Astrocyte of the hippocampus (primary cell): Measurements from ENCODE around the gene L3MBTL2.

Source experiments
- DNase-seq: peaks from one replicate; pipeline ENCODE4 v3.0.0; 2011; ENCODE audit warnings: low read depth, low spot score

Gene L3MBTL2

DNA sequence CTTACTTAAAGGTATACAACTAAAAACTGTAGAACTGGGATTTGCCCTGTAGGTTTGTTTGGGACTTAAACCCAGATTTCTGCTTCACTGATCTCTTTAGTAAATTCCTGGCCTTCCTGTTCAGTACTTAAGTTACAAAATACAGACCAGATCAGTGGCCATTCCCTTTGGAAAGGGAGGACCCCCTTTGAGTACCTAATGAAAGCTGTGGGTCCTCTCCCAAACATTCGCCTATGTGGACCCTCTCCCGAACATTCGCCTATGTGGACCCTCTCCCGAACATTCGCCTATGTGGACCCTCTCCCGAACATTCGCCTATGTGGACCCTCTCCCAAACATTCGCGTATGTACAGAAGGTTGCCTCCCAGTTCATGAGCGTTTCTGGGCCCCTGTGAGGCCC, 10.3 kb downstream of the L3MBTL2 start:
- no peak for DNase-seq

DNA sequence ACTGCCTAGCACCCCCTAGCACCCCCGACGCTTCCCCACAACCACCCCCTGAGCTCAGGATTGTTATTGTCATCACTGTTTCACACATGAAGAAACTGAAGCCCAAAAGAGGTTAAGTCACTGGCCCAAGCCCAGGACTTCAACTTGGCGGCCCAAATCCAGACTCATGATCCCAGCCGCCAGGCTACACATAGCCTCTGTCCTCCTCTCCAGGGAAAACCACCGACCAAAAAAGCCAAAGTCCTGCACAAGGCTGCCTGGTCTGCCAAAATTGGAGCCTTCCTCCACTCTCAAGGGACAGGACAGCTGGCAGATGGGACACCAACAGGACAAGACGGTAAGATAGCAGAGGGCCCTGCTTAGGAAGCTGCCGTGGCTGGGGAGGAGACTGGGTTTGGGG, 10.8 kb downstream of the L3MBTL2 start:
- DNase-seq = no peak

DNA sequence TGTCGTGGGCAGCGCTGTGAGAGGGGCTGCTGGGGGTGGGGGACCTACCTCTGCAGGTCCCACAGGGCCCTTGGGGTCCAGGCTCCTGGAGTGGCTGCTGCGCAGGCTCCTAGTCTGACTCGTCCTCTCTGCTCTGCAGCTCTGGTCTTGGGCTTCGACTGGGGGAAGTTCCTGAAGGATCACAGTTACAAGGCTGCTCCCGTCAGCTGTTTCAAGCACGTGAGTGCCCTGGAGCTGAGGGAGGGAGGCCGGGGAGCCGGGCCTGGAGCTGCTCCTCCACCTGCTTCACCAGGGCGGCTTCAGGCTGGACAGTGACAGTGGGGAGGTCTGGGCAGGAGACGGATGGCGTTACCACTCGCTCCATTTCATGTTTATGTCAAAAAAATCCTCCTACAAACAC, 11.9 kb downstream of the L3MBTL2 start:
- peak; percentile 13 for DNase-seq

DNA sequence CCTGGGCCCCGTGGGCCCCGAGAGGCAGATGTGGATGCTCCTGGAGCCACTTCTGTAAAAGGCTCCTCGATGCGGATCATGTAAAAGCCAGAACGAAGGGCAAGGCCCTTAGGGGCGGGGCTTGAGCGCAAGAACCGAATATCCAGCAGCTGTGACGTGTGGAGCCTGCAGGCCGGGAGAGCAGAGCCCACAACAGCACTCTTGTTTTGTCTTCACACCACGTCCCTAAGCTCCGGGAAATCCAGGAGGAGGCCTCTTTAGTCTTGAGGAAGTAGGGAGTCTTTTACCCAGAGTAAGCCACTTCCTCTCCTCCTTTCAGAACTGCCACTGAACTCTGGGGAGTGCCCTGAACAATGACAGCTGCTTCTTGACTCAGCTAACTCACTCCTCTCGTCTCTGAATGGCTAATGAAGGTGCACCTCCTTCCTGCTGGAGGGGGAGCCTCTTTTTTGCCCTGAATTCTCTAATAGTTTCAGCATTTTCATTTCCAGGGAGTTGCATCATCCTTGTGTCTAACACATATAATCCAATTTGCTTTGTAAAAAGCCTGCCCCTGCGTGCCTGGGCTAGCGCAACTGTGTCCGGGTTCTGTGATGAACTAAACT, 12.5 kb downstream of the L3MBTL2 start:
- DNase-seq = peak; percentile 70

DNA sequence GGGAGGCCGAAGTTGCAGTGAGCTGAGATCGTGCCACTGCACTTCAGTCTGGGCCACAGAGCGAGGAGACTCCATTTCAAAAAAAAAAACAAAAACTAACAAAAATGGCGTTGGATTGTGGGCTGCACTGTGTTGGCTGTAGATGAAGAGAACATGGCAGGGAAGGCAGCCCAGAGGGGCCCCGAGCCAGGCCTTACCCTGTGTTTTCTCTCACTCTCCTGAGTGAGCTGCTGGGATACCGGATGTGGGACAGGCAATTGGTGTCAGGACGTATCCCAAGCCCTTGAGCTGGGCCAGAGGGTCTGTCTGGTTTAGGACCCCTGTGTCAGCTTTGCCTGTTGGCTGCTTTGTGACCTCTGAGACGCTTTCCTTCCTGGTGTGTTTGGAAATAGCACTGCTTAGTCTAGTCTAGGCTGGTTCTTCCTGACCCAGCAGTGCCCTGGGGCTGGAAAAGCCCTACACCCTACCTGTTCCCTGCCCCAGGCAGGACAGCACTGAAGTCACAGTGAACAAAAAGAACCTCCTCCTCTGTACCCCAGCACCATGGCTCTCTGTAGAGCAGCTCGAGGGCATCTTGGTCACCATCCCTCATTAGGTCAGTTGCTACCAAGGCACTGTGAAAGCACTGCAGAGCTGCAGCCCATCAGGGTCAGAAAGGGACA, 17.9 kb downstream of the L3MBTL2 start:
- no peak for DNase-seq

DNA sequence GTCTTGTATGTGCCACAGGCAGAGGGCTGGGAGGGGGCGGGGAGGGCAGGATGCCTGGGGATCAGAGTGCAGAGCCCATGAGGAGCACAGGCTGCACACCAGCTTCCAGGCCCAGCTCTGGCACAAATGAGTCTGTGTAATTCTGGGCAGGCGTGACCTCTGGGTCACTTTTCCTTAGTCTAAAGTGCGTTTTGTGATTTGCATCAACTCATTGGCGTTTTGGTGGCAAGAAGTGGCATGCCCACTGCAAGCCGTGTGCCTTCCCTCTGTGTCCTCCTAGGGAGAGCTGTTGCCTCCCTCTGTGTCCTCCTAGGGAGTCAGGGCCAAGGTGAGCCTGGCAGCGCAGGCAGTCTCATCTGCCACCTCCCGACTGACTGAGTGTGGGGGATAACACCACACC, 18.4 kb downstream of the L3MBTL2 start:
- no peak for DNase-seq

DNA sequence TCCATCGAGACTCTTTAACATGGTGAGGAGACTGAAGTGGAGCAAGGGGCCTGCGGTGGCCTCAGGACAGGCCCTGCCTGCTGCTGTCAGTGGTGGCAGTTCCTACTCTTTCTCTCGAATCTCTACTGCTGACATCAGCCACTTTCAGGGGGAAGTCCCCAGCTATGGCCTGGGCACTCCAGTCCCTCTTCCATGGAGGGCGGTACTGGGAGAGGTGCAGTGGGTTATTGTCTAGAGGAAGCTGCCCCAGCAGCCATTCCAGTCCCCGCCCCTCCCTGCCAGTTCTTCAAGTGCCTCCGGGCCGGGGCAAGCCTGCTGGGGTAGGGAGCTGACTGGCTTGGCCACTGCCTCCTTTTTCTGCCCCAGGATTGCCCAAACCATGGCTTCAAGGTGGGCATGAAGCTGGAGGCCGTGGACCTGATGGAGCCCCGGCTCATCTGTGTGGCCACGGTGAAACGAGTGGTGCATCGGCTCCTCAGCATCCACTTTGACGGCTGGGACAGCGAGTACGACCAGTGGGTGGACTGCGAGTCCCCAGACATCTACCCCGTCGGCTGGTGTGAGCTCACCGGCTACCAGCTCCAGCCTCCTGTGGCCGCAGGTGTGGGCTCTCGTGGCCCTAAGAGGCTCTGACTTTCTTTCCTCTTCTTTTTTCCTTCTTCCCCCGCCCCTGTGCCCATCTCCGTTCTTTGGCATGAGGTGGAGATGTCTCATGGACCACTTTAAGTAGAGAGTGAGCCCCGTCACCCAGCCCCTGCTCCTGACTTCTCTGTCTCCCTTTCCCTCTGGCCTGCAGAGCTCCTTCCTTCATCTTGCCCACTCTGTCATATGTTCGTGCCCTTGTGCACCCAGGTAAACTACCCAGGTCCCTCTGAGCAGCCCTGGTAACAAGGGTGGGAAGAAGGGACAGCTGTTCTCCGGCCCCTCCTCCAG, 21.9 kb downstream of the L3MBTL2 start:
- no peak for DNase-seq

DNA sequence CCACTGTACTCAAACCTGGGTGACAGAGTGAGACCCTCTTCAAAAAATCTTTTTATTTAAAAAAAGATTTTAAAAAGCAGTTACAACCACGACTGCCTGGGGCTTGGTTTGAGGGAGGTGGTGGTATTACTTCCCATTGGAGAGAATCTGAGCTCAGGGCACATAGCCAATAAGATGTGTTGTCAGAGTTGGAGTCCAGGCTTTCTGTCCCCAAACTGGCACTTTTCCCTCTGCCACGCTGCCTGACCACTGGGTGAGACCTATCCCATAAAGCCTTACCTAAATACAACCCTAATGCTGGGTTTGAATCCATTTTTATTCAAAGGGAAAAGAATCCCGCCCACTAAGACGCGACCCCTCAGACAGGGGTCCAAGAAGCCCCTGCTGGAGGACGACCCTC, 24.1 kb downstream of the L3MBTL2 start:
- DNase-seq = no peak

DNA sequence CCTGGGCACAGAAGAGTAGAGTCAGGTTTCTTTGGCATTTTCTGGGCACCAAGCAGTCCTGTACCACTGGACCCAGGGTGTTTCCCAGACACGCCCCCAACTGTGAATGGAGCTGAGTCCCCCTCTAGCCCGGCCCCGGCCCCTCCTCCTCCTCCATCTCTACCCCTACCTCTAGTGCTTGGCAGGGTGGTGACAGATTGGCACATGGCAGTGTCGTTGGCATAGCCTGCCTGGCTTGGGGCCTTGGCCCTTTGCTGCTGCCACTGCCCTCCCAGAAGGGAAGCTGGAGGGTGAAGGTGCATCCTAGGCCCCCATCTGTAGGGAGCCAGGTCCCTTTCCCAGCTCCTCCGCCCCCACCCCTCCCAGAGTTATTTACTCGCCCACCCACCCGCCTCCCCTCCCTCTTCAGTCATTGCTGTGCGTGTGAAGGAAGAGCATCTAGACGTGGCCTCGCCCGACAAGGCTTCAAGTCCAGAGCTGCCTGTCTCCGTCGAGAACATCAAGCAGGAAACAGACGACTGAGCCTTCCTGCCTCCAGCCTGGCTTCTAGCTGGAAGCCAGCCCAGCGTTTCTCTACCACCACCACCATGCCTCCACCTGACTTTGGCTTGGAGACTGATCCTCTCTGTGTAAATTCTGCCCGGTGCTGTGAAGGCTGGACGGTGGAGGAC, 24.8 kb downstream of the L3MBTL2 start:
- no peak for DNase-seq

DNA sequence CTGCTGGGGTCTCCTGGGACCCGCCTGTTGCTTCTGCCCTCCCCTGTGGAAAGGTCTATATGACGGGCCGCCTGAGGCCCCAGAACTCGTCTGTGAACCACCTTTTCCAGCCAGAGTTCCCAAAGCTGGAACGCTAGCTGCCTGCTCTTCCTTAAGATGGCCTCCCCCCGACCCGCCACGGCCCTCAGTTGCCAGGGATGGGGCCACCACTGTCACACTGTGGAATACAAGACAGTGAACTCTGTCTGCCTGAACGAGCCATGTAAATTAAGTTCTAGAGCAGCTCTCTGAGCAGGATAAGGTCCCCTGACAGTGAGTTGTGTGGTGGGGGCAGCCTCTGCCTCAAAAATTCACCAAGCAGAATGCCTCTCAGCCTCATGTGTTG, 25.3 kb downstream of the L3MBTL2 start:
- no peak for DNase-seq

DNA sequence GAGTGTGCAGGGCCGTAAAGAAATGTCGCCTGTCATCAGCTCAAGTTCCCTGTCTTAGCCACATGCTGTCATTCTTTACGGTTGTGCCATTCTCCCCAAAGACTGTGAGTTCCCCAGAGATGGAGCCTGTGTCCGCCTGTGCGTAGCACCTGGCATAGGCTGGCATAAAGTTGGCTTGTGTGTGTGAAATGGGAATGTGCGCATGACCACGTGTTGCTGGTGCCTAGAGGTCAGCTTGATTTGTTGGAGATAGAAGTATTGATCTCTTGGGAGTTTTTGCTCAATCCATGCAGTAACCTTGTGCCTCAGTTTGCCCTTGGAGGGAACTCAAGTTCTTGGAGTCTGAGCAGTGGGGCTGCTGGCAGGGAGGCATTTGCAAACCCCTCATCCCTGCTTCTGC, 26.3 kb downstream of the L3MBTL2 start:
- DNase-seq = no peak

DNA sequence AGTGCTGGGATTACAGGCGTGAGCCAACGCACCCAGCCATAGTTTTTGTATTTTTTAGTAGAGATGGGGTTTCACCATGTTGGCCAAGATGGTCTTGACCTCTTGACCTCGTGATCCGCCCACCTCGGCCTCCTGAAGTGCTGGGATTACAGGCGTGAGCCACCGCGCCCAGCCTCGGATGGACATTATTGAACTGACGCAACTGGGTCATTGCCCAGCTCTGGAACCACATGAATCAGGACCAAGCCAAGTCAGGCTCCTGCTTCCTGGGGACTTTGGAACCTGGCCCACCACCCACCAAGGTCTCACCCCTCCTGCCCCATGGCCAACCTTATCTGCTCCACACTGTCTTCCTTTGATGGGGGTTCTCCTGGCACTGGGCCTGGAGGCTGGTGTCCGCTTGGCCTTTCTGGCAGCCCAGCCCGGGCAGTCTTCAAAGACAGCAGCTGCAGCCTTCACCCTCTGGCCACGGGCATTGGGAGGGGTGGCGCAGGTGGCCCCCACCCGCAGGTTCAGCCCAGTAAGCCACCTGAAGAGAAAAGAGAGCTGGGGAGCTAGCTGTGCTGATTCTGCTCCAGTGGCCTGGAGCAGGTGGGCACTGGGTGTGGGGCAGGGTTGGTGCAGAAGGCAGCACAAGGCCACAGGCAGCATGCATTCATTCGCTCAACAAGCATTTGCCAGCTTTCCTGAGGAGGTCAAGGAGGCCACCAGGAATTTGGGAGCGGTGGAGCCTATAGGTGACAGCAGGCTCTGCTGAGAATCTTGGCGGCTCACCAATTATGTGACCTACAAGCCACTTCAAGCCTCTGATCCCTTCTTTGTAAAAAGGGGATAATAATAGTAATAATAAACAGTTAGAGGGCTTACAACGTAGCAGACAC, 29.9 kb downstream of the L3MBTL2 start:
- no peak for DNase-seq

DNA sequence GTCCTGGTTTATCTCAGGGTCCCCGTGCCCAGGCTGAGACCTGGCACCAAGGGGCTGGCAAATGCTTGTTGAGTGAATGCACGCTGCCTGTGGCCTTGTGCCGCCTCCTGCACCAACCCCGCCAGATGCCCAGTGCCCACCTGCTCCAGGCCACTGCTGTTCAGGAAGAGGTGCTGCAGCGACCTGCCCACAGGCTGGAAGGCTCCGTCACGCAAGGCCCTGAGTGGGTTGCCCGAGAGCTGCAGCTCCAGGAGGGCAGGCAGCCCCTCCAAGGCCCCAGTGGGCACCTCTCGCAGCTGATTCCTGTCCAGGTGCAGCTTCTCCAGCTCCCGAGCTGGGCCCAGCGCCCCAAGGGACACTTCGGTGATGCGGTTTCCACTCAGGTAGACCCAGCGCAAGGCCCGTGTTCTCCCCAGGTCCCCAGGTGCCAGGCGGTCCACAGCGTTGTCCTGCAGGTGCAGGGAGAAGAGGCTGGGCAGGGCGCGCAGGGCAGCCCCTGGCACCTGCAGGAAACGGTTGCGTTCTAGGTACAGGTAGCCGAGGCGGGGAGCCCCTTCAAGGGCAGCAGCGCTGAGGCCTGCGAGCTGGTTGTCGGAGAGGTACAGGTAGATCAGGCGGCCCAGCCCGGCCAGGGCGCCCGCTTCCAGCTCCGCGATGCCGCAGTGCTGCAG, 32.1 kb downstream of the L3MBTL2 start:
- DNase-seq = no peak

DNA sequence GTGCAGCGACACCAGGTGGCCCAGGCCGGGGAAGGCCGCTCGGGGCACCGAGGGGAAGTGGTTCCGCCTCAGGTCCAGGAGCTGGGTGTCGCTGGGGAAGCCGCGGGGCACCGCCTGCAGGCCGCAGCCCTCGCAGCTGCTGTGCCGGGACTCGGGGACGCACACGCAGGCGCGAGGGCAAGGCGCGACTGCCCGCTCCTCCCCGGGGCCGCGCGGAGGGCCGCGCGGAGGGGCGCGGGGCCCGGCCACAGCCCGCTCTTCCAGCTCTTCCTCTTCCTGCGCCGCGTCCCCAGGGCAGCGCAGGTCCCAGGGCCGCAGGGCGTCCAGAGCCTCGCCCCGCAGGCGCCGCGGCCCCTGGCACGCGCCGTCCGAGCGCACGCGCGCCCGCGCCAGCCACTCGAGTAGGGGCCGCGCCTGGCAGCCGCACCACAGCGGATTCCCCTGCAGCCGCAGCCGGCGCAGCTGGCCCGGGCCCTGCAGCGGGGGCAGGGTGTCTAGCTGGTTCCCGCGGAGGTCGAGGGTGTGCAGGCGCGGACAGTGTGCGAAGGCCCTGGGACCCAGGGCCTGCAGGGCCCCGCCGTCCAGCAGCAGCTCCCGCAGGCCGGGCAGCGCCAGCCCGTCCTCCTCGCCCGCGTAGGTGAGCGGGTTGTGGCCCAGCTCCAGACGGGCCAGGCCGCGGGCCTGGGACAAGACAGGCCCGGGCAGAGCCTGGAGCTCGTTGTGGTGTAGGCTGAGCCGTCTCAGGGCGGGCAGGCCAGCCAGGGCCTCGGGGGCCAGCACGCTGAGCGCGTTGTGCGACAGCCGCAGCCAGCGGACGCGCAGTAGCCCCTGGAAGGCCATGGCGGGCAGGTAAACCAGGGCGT, 32.8 kb downstream of the L3MBTL2 start:
- DNase-seq = peak; percentile 73

DNA sequence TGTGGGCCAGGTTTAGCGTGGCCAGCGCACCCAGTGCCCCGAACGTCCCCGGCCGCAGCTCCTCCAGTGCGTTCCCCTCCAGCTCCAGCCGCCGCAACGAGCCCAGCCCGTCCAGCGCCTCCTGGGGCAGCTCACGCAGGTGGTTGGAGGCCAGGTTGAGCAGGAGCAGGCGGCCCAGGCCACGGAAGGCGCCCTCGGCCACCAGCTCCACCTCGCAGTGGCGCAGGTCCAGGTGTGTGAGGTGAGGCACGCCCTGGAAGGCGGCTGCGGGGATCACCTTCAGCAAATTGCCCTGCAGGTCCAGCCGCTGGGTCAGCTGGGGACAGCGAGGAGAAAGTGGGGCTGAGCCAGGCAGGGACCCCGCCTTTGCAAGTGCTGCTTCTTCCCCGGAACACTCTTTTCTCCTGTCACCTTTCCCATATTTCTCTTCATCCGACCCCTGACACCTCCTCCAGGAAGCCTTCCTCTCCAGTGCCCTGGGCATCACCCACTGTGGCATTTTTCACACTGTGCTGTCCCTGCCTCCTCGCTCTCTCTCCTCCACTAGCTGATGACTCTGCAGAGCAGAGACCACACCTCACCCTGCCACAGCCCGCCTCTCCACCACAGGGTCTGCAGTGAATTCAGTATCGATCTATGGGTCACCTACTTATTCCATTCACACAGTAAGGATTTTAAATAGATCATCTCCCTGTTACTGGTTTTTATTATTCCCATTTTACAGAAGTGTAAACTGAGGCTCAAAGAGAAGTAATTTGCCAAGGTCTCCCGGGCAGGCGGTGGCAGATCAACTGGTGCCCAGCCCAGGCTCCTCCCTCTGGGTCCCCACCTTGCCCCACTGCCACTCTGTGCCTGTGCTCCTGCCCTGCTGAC, 33.7 kb downstream of the L3MBTL2 start:
- DNase-seq = no peak

DNA sequence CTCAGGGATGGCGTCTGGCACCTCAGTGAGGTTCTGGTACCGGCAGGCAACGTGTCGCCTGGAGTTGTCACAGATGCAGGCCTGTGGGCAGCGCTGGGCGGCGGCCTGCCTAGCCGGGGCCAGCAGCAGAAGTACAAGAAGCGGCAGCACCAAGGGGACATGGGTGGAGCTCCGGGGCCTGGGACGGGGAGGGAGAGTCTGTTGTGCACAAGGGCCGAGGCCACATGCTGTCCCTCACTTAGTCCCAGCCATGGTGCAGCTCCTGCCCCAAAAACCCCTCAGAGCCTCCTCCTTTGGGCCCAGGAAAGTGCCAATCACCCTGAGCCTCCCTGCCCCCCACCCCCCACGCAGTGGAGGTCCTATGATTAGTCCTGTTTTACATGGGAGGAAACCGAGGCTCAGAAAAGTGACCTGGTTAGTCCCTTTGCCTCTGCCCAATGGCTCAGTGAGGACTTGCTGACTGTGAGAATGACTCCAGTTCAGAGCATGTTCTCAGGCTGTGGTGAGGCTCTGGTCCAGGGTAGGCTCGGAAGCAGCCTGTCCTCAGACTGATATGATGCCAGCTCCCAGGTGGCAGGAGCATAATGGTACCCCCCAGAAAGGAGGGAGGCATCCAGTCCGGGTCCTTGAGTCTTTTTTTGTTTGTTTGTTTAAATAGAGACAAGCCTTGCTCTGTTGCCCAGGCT, 34.5 kb downstream of the L3MBTL2 start:
- DNase-seq = peak; percentile 19

DNA sequence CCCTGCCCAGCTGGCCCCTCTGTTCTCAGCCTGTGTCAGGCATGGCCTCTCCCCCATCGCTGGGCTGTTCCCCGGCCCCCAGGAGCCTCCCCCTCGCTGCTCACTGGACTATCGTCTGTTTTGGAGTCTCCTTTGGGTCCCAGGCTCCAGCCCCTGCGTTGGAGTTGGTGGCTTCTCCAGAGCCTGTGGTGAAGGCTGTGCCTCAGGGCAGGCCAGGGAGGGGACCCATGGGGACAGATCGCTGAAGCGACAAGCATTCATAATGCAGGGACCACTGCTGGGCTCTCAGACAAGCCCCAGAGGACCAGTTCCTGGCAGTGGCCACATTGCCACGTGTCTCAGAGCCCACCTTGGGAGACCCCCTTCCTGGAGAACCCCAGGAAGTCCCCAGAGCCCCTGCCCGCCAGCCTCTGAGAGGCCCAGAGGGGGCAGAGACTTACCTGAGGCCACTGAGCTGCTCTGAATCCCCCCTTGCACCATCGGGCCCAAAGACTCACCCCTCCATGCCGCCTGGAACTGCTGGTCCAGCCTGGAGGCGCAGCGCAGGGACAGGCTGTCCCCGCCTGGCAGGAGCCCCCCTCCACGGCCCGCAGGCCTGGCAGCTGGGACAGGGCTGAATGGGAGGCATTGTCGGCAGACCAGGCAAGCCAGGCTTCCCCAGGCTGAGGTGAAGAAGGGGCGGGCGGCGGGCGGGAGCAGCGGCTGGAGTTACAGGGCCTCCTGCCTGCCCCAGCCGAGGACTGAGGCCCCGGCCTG, 35.4 kb downstream of the L3MBTL2 start, which contains the start of gene CHADL:
TSS of gene CHADL (minus strand) at position 555 of the 756 bp plus-strand sequence. CDS start at position 505, 50 bp downstream.
- DNase-seq = peak; percentile 63
